Mucosa of descending colon (tissue), 3 donors: ENCODE results near the gene JAZF1. TPM values are rescaled to one million over a fixed set of nuclear protein-coding genes. Genes with fewer than 3 reads are reported as not detected.

Experiments used
- ATAC-seq: fragments of 200-7000 bp; cut with Tn5 transposase; one replicate; pipeline ENCODE4 v1.9.1; 2020; ENCODE audit warnings: mild to moderate bottlenecking, moderate library complexity
- DNase-seq, 3 donors: peaks; one replicate each; pipeline ENCODE4 v3.0.0-alpha.2; 2020
- H3K36me3 ChIP-seq: fragments of 200-600 bp; one replicate; pipeline ENCODE4 v1.8.0; 2021; ENCODE audit warnings: low read depth, mild to moderate bottlenecking
- H3K4me1 ChIP-seq: fragments of 200-600 bp; one replicate; pipeline ENCODE4 v1.8.0; 2021; ENCODE audit warnings: low read depth, mild to moderate bottlenecking
- H3K4me3 ChIP-seq: fragments of 200-600 bp; one replicate; pipeline ENCODE4 v1.8.0; 2021; ENCODE audit warnings: mild to moderate bottlenecking
- H3K9me3 ChIP-seq: fragments of 200-600 bp; one replicate; pipeline ENCODE4 v1.8.0; 2021; ENCODE audit warnings: mild to moderate bottlenecking
- CTCF ChIP-seq: fragments of 200-600 bp; IDR thresholded peaks from one replicate; pipeline ENCODE4 v1.8.0; 2022; ENCODE audit warnings: antibody characterized with exemption, mild to moderate bottlenecking
- intact Hi-C, 2 donors: fragments of 100-400 bp; cut with DNase I in 1 of 2; cut with micrococcal nuclease in 1 of 2; formaldehyde crosslinking; loops; one replicate each; pipeline versions ENCODE4 v1.11.0 to v1.11.1; 2022; cut with DNase I, micrococcal nuclease
- total RNA-seq, 3 donors: library from RNA; stranded (reverse); fragmentation: NEBNext Ultra II Directional in 2 of 3; extraction: Animal tissue kit (Norgen Biotek cat#: 25700) in 2 of 3; gene quantifications; one replicate each; pipeline versions ENCODE4 v1.2.1 to v1.2.4, GENCODE V29; 2021 to 2023
- donor health status: DM: no; HTN: no; CAD: no; lungs with moderate emphysema.
- donor health status: DM: no; HTN: no; CAD: no.
- donor health status: DM: no; HTN: yes; CAD: no.

JAZF1 gene
- total RNA-seq, 3 donors from 2014 or later: 4.9 to 68.4 (median 6.4) TPM

DNA sequence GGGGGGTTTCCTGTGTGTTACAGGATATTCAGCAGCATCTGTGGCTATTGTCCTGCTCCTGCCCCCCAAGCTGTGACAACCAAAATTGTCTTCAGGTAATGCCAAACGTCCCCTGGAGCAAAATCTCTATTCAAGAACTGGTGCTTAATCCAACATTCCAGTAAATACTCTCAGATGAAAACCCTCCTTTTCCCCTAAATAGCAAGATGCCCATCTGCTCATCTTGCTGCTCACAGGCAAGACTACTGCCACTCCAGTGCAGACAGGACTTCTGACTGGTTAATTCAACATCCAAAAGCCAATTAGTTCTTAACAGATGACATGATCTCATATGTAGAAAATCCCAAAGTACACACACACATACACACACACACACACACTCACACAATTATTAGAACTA lies 20.5 kb upstream of the JAZF1 start:
- H3K36me3 ChIP-seq: no peaks in the 10 kb centered on the region
- H3K9me3 ChIP-seq: no peaks in the 10 kb centered on the region
- no peak for TF ChIP-seq CTCF
- ATAC-seq (no peak), DNase-seq (no peak)
- no peaks in the 10 kb centered on the region for H3K4me1 ChIP-seq
- no peak overlapping the region for H3K4me3 ChIP-seq
- intact Hi-C loops: no loop called here

DNA sequence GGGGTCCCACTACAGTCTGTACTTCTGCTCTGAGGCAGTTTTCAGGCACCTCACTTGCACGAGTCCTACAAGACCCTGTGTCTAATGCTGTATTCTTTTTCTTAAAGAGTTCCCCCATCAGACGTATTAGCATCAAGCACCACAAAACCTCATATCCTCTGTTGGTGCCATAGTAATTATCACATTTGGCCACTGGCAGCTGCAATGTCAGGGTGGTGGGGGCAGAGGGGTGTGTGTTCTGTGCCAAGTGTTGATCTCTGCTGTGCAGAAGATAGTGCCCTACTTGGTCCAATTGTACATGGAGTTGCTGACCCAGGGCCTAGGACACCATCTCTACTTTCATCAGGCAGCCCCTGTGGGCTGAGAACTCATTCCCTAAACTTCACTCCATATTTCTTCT lies 20.0 kb upstream of the JAZF1 start:
- no peak for TF ChIP-seq CTCF
- no peak for DNase-seq
- no peak for ATAC-seq

GRCh38 chr7:28199021-28199510 lies 18.5 kb upstream of the JAZF1 start:
- DNase-seq (no peak), ATAC-seq (no peak)
- H3K4me3 ChIP-seq: no peak overlapping the region
- no peak for TF ChIP-seq CTCF
- no peaks in the 10 kb centered on the region for H3K36me3 ChIP-seq
- intact Hi-C loops: no loop called here
- no peaks in the 10 kb centered on the region for H3K4me1 ChIP-seq
- H3K9me3 ChIP-seq: no peaks in the 10 kb centered on the region

More for the DNA sequence above, 20.0 kb upstream of the JAZF1 start:
- no peaks in the 10 kb centered on the region for H3K4me1 ChIP-seq
- H3K4me3 ChIP-seq: no peak overlapping the region
- no peaks in the 10 kb centered on the region for H3K36me3 ChIP-seq
- intact Hi-C loops: no loop called here
- H3K9me3 ChIP-seq: no peaks in the 10 kb centered on the region

- ATAC-seq (no peak), DNase-seq (no peak)
- Histone ChIP-seq H3K4me1 (no peaks in the 10 kb centered on the region), H3K4me3 (no peak overlapping the region), H3K9me3 (no peaks in the 10 kb centered on the region), H3K36me3 (no peaks in the 10 kb centered on the region)
- TF ChIP-seq CTCF: no peak
- intact Hi-C loops: no loop called here
Observed at GRCh38 chr7:28195910-28196620, 15.5 kb upstream of the JAZF1 start.

GRCh38 chr7:28192786-28193585 lies 12.4 kb upstream of the JAZF1 start:
- no peaks in the 10 kb centered on the region for H3K9me3 ChIP-seq
- H3K4me1 ChIP-seq: no peaks in the 10 kb centered on the region
- TF ChIP-seq CTCF: no peak
- H3K36me3 ChIP-seq: no peaks in the 10 kb centered on the region
- DNase-seq: no peak
- ATAC-seq: no peak
- intact Hi-C loops: no loop called here
- no peak overlapping the region for H3K4me3 ChIP-seq
